GM18868 (cell line): ENCODE results near the gene KNTC1.
"Not testable (repeated sequence)": the region's sequence is repeated elsewhere in the genome, so short reads cannot be mapped to it uniquely, and the experiment has no call there.

ENCODE experiments used
- ATAC-seq: cut with Tn5 transposase; IDR thresholded peaks from one replicate; pipeline ENCODE4 v1.9.1; 2021; ENCODE audit warnings: mild to moderate bottlenecking, moderate library complexity; ENCODE audit not compliant: unreplicated experiment

KNTC1 gene

DNA sequence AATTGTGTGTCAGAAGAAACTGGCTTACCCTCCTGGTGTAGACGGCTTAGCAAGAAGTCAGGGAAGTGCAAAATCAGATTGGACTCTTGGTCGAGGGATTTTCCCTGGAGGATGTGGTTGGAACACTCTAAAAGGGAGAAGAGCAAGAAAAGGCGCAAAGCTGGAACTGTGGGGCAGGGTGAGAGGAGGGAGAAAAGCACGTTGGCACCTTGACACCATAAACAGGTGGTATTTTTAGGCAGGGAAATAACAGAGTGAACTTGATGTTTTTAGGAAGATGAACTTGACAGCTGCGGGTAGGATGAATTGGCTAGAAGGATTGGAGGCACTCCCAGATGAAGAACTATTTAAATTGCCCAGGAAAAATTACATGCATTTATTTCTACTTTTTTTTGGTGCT is 108.4 kb downstream of the KNTC1 start:
- no peak for ATAC-seq

GRCh38 chr12:122643207-122643805 is 116.3 kb downstream of the KNTC1 start:
- ATAC-seq, result no peak

- peak; percentile 94 for ATAC-seq
Measured at GRCh38 chr12:122646517-122647217, 119.6 kb downstream of the KNTC1 start.

- ATAC-seq, result no peak
Measured at GRCh38 chr12:122651520-122652224, 124.6 kb downstream of the KNTC1 start.

- not testable (repeated sequence) for ATAC-seq
Measured at GRCh38 chr12:122653291-122653690, 126.2 kb downstream of the KNTC1 start.

- ATAC-seq, result no peak
Measured at GRCh38 chr12:122656298-122656697, 129.2 kb downstream of the KNTC1 start.

- no peak for ATAC-seq
Measured at GRCh38 chr12:122659579-122659978, 132.5 kb downstream of the KNTC1 start.

- no peak for ATAC-seq
Measured at GRCh38 chr12:122661246-122661645, 134.2 kb downstream of the KNTC1 start.

GRCh38 chr12:122661938-122662337 is 134.9 kb downstream of the KNTC1 start:
- no peak for ATAC-seq

- no peak for ATAC-seq
Measured at GRCh38 chr12:122665349-122665748, 138.3 kb downstream of the KNTC1 start.

- ATAC-seq, result no peak
Measured at GRCh38 chr12:122665759-122666158, 138.7 kb downstream of the KNTC1 start.

GRCh38 chr12:122668268-122668667 is 141.2 kb downstream of the KNTC1 start:
- ATAC-seq, result no peak

DNA sequence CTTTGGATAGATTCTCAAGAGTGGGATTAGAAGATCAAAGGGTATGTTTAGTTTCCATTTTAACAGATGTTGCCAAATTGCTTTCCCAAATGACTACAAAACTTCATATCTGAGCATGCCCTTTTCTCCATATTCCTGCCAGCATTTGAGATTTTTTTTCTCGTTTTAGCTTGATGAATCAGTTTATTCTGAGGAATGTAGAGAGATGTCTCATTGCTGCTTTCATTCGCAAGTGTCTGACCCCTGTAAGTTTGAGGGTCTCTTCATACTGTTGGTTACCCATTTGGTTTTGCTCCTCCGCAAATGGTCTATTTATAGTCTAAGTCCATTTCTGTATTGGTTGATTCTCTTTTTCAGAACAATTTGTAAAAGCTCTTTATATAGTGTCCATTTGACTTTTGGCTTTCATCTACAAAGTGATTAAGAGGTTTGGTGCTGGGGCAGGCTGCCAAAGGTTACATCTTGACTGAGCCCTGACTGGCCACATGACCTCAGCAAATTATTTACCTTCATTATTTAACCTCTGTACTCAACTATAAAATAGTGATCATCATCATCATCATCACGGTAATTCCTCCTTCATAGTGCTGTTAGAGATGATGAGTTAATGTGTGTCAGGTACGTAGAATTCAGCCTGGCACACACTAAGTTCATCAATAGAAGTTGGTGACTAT is 142.5 kb downstream of the KNTC1 start:
- no peak for ATAC-seq

DNA sequence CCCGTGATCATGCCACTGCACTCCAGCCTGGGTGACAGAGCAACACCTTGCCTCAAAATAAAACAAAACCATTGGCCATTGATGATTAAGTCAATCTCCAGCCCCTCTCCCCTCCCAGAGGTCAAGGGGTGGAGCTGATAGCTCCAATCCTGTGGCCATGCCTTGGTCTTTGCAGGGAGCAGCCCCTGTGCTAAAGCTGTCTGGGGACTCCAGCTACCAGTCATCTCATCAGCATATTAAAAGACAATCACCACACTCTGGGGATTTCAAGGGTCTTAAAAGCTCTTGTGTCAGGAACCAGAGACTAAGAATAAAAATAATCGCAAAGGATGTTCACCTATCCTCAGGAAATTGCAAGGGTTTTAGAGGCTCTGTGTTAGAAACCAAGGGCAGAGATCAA is 145.5 kb downstream of the KNTC1 start:
- no peak for ATAC-seq
